Embryonic facial prominence (tissue), 1 donor: Measurements from ENCODE around the gene SMPDL3B.

Experiments used
- DNase-seq: peaks from one replicate; pipeline ENCODE4 v3.0.0-alpha.2; 2016; ENCODE audit errors: extremely low spot score

SMPDL3B gene

DNA sequence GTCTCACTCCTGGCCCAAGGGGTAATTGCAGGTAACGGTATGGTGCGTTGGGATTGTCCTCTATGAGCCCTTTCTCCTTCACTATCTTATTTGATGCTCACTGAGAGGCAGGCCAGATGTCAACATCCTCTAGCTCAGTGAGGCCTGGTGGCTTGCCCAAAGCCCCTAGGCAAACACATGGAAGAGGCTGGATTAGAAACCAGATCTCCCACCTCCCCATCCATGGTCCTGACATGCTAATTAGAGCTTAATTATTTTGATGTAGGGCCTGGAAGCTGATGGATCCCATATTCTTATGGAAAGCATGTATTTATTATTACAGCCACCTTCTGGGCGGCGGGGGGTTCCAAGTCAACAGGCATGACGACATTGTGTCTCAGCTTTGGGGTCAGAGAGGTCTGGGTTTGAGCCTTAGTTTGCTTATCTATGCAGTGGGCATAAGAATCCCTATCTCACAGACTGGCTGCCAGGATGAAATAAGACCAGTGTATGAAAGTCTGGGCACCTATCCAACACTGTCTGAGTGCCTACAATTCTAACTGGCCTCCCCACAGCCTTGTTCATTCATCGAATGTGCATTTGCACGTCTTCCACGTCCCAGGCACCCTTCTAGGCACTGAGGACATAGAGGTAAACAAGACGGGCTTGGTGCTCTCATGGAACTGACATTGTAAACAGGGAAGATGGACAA lies 6.2 kb downstream of the SMPDL3B start:
- DNase-seq: no peak

DNA sequence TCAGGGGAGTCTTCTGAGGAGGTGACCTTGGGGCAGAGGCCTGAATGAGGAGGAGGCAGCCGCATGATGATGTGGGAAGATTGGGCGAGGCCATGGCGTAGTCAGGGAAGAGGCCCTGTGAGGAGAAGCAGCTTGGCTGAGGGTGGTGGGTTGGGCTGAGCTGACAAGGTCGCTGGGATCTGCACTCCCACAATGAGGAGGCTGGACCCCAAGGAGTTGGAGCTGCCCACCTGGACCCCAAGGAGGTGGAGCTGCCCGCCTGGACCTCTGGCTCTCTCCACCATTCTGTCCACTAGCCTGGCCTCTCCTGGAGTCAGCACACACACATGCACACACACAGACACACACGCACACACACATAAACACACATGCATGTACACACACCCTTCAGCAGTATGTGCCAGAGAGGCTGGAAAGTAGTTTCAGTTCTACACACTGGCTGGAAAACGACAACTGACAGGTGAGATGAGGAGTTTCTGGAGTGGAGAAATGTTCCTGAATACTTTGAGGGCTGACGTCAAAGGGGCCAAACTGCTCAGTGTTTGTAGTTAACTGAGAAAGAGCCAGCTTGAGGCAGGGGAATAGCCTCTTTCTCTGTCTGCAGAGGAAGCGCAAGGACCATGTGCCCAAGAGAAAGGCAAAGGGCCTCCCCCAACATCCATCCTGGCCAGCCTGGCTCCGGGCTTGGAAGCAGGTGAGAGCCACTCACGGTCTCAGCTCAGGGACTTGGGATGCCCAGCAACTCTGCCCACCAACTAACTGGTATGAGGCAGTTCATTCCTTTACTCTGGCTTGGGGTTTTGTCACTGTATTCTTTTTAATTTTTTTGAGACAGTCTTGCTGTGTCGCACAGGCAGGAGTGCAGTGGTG lies 7.1 kb downstream of the SMPDL3B start:
- no peak for DNase-seq

DNA sequence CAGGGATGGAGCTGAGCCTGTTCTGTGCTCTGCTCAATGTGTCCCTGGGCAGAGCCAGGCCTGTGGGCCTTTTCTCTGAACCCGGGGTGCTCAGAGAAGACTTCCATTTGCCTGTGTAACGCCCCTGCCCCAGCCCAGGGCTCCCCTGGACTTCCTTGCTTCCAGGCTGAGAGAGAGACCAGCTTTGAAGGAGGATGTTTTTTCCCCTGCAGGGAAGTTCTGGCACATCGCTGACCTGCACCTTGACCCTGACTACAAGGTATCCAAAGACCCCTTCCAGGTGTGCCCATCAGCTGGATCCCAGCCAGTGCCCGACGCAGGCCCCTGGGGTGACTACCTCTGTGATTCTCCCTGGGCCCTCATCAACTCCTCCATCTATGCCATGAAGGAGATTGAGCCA lies 10.2 kb downstream of the SMPDL3B start:
- DNase-seq: no peak

DNA sequence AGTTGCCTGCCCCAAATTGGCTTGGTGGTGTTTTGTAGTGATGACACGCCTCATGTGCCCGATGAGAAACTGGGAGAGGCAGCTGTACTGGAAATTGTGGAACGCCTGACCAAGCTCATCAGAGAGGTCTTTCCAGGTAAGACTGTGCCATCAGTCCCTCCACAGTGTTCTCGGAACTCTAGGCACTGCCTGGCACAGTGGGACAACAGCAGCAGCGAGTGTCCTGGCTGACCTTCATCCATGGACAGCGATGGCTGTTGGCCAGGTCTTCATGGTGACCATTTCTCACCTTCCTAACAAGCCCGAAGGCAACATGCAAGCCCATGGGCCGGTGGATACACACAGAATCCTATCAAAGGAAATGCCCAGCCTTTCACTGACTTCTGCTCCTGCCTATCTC lies 14.2 kb downstream of the SMPDL3B start:
- no peak for DNase-seq

DNA sequence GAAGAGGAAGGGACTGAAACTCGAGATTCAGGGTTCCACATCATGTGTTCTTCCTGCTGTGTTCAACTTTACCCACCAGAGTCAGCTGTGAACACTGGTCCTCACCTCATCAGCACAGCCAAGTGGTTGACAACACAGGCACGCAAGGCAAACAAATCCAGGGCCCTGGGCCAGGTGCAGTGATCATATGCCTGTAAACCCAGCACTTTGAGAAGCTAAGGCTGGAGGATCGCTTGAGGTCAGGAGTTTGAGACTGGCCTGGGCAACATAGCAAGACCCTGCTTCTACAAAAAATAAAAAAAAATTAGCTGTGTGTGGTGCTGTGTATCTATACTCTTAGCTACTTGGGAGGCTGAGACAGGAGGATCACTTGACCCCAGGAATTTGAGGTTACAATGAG lies 16.6 kb downstream of the SMPDL3B start:
- DNase-seq: no peak

DNA sequence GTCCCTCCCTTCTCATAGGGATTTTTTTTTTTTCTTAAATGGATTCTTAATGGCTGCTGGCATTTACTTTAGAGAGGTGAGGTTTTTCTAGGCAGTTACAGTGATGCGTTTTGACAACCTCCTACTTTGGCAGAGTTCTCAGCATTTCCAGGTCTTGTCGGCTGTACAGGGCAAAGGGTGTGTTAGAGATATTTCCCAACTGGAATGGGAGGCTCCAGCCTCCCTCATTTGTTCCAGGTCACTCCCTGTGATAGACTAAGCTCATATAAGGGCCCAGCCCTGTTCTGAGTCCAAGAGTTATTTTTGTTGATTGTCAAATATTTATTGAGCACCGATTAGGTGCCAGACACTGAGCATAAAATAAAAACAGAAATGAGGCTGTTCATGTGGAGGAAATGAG lies 17.3 kb downstream of the SMPDL3B start:
- no peak for DNase-seq

DNA sequence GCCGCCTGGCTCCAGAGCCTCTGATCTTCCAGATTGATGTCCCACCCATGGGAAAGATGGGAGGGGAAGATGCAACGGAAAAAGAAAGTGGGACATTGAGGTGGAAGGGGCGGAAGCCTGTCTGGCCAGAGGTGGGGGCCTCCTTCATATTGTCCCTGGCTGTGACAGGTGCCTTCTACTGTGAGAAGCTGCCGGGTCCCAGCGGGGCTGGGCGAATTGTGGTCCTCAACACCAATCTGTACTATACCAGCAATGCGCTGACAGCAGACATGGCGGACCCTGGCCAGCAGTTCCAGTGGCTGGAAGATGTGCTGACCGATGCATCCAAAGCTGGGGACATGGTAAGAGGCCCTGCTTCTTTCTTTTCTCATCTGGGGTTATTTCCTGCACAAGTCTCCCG lies 19.4 kb downstream of the SMPDL3B start:
- no peak for DNase-seq

DNA sequence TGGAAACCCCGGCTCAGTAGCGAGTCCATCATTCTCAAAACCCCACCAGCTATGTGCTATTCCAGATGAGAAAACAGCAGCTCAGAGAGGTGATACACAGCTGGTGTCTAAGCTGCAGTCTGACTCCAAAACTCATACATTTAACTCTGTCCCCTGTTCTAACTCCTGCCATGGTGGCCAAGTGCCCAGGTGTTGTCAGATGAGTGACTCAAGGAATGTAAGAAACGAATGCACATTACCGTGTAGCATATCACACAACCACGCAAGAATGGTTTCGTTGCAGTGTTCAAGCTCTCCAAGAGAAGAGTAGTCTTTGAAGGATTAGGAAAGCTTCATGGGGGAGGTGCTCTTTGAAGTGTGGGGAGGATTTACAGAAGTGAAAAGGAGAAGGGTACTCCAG lies 20.3 kb downstream of the SMPDL3B start:
- DNase-seq: no peak

DNA sequence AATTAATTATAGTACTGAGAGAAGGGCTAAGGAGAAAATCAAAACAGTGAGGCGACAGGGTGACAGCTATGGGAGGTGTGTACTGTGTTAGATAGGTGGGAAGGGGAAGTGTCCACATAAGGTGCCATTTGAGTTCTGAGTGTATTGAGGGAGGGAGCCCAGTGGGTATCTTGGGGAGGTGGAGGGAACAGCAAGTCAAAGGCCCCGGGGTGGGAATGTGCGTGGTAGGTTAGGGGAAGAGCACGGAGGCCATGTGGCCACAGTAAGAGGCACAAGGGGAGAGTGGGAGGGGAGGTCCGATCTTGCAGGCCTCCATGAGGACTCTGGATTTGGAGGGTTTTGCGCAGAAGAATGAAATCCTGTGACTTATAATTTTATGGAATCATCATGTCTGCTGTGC lies 22.0 kb downstream of the SMPDL3B start:
- no peak for DNase-seq

DNA sequence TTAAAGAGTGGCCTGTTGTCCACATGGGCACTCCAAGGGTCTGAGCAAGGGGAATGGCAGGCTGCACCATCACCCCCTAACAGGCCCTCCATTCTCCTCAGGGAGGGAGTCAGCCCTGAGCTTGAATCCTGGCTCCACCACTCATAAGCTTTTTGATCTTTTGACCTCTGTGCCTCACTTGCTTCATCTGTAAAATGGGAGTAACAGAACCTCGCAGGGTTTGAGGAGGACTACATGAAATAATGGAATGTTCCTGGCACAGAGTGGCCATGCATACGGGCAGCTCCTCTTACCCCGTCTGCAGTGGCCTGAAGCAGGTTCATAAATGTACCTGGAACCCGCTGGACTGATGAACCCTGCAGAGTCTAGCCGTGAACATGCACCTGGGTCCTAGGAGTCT lies 22.9 kb downstream of the SMPDL3B start:
- no peak for DNase-seq

DNA sequence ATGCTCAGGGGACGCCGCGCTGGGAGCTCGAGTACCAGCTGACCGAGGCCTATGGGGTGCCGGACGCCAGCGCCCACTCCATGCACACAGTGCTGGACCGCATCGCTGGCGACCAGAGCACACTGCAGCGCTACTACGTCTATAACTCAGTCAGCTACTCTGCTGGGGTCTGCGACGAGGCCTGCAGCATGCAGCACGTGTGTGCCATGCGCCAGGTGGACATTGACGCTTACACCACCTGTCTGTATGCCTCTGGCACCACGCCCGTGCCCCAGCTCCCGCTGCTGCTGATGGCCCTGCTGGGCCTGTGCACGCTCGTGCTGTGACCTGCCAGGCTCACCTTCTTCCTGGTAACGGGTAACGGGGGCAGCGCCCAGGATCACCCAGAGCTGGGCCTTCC lies 23.7 kb downstream of the SMPDL3B start:
- DNase-seq: no peak

DNA sequence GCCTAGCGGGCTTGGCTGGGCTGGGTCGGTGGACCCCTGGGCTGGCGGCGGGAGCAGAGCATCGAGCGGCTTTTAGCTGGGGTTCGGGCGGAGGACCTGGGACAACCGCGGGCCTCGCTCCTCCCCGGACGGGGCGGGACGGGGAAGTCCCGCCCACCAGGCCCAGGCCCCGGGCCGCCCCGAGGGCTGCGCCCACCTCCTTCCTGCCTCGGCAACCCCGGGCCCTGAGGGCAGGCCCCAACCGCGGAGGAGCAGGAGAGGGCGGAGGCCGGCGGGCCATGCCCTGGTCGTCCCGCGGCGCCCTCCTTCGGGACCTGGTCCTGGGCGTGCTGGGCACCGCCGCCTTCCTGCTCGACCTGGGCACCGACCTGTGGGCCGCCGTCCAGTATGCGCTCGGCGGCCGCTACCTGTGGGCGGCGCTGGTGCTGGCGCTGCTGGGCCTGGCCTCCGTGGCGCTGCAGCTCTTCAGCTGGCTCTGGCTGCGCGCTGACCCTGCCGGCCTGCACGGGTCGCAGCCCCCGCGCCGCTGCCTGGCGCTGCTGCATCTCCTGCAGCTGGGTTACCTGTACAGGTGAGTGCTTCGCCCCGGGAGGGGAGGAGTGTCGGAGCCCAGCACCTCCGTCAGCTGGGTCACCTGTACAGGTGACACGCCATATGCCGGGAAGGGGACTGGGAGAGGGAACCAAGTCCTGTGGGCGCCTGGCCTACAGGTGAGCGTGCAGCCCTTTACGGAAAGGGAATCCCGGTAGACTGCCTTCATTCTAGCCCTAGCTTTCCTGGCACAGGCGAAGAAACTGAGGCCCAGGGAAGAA lies 25.2 kb downstream of the SMPDL3B start, which contains the start of gene XKR8:
Gene XKR8, plus strand, starts transcription at position 182 of the 812 bp plus-strand sequence. Its CDS starts 97 bp downstream, at position 279.
- DNase-seq: peak; percentile 27

DNA sequence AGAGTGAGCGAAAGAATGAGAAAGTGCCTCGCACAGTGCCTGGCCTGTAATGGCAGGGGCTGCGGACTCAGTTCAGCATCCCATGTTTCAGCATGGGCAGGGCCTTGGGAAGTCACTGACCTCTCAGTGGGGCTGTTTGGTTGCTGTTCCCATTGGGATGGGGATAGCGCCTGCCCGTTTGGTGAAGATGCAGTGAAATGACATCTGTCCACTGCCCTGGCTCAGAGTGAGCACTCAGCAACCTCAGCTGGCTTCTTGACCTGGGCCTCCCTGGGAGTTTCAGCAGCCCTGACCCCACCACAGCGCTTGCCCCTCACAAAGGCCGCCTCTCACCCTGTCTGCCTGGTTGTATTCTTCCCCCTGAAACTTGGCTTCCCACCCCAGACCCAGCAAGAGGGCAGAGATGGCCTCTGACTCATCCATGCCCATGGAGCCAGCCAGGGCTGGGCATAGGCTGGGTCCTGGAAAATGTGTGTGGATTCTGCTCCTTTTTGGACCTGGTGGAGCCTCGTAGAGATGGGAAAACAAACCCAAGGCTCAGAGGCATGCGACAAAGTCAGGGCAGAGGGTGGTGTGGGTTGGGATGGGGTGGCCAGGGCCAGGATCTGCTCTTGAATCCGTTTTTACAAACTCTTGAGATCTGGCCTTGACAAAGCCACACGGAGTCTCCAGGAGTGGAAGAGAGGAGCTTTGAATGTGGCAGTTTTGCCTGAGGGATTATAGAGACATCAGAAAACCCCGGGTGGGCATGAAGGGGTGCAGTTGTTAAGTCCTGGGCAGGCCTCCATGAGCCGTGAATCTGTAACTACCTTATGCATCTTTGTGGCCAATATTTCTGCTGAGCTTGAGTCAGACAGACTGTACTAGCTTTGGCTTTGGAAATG lies 26.2 kb downstream of the SMPDL3B start:
- no peak for DNase-seq

DNA sequence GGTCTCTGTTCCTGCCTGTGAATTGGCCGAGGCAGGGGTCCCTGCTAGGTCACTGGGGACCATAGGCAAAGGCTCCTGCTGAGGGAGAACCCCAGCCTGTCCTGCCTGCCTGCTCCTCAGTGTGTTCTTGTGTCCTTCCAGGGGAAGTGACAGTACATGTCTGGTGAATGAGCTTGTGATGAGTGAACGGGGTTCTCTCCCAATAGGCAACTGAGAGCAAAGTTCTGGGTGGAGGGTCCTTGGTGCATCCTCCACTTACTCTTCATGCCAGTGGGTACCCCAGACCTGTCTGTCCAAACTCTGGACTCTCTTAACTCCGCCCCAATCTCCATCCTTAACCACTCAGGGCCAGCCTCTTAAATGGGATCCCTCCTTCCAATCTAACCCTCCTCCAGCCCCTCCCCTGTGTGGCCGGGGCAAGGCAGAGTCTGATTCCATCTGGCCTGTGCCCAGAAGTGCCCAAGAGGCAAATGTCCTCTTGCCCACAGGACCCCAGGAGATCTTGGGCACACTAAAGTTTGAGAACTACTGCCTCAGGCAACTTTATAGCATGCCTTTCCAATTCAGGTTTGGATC lies 26.9 kb downstream of the SMPDL3B start:
- DNase-seq: no peak

DNA sequence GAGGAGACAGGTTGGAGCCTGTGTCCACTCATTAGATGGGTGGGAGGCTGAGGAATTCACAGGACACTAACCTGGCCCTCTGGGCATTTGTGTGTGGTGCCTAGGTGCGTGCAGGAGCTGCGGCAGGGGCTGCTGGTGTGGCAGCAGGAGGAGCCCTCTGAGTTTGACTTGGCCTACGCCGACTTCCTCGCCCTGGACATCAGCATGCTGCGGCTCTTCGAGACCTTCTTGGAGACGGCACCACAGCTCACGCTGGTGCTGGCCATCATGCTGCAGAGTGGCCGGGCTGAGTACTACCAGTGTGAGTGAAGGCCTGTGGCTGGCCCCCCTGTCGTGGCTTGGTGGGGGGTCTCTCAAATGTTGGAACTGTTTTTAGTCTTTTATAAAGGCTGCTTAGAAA lies 28.6 kb downstream of the SMPDL3B start:
- no peak for DNase-seq

DNA sequence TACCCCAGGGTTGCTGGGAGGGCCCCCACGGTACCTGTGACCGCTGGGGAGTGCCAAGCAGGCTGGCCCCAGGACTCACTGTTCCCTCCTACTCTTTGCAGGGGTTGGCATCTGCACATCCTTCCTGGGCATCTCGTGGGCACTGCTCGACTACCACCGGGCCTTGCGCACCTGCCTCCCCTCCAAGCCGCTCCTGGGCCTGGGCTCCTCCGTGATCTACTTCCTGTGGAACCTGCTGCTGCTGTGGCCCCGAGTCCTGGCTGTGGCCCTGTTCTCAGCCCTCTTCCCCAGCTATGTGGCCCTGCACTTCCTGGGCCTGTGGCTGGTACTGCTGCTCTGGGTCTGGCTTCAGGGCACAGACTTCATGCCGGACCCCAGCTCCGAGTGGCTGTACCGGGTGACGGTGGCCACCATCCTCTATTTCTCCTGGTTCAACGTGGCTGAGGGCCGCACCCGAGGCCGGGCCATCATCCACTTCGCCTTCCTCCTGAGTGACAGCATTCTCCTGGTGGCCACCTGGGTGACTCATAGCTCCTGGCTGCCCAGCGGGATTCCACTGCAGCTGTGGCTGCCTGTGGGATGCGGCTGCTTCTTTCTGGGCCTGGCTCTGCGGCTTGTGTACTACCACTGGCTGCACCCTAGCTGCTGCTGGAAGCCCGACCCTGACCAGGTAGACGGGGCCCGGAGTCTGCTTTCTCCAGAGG lies 31.8 kb downstream of the SMPDL3B start:
- DNase-seq: no peak

DNA sequence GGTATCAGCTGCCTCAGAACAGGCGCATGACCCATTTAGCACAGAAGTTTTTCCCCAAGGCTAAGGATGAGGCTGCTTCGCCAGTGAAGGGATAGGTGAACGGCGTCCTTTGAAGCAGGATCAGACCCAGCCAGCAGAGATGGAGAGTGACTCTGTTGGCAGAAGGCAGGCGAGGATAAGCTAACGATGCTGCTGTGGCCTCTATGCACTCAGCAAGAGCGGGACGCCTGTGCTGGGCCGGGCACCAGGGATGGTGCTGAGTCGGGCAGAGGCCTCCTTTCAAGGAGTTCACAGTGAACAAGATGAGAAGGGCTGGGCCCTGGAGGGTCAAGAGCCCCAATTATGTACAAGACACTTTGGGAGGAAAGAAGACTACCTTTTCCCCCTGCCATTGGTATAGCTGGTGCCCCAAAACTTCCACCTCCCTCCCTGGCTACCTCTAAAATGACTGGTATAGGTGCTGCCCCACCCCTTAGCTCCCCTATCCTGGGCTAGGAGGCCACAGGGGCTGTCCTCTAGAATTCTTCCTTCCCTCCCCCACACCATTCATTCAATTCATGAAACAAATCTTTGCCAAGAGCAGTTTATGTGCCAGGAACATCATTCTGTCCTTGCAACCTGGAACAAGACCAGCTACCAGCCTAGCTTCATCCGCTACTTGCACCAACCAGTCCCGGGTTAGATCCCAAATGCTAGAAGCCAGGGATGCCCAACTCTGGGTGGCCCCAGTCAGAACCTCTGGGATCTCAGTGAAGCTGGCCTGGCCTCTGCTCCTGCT lies 32.5 kb downstream of the SMPDL3B start:
- DNase-seq: no peak

DNA sequence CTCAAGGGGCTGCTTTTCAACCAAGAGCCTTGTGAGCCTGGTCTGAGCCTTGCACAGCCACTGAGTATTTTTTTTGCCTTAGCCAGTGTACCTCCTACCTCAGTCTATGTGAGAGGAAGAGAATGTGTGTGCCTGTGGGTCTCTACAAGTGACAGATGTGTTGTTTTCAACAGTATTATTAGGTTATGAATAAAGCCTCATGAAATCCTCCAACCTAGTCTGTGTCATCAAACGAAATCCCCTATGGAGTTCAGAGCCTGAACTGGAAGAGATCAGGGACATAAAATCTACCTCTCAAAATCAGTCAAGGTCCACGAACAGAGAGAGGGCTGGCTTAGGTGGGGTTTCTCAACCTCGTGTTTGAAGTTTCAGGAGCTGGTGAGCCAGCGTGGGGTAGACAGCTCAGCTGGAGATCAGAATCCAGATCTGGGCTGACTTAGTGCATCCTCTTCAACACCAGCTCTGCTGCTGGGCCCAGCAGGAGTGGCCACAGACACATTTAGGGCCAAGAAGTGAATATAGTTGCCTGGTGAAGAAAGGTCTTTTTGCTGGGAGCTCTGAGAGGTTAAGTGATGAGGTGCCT lies 33.2 kb downstream of the SMPDL3B start:
- DNase-seq: no peak

DNA sequence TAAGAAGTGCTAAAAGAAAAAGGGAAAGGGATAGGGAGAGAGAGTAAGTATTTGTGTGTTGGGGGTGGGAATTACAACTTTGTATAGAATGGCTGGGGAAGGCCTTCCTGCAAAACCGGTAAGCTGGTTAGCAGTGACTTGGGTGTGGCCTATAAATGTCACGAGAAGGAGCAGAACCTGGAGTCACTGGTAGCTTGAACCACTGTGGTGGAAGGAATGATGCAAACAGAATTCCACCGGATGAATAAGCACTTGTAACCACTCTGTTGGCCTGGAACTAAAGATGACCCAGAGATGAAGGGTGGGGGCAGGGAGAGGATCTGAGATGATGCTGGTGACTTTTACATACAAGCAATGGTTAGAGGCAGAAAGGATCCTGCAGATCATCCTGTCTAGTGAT lies 33.9 kb downstream of the SMPDL3B start:
- no peak for DNase-seq
